Stomach (tissue), 9 donors: ENCODE measurements around the gene FBXO22. TPM values are rescaled to one million over a fixed set of nuclear protein-coding genes. Genes with fewer than 3 reads are reported as not detected.
A peak's percentile ranks its signal among the peaks of the same experiment; 100 is the strongest.

Experiments used
- DNase-seq, 2 donors: peaks; one replicate each; pipeline versions ENCODE4 v3.0.0 to v3.0.0-alpha.2; 2013 to 2019
- H3K27ac ChIP-seq, 5 donors: fragments of 200-600 bp in 4 of 5; sonication (generic) in 4 of 5; one replicate each; pipeline ENCODE4 v1.5.1; 2013 to 2019; ENCODE audit warnings: mild to moderate bottlenecking in 1 of 5, moderate library complexity in 1 of 5
- H3K27me3 ChIP-seq, 3 donors: fragments of 200-600 bp; sonication (generic); one replicate each; pipeline ENCODE4 v1.5.1; 2017 to 2019; ENCODE audit warnings: mixed run types in 1 of 3
- H3K36me3 ChIP-seq, 4 donors: fragments of 200-600 bp; sonication (generic); 1 replicate in 3 of 4; 2 replicates in 1 of 4; pipeline ENCODE4 v1.5.1; 2016 to 2019
- H3K4me1 ChIP-seq, 4 donors: fragments of 200-600 bp; sonication (generic); one replicate each; pipeline ENCODE4 v1.5.1; 2016 to 2019
- H3K4me3 ChIP-seq, 4 donors: fragments of 200-600 bp; sonication (generic) in 3 of 4; one replicate each; pipeline ENCODE4 v1.5.1; 2016 to 2019; ENCODE audit warnings: mild to moderate bottlenecking in 1 of 4
- H3K9me3 ChIP-seq, 4 donors: fragments of 200-600 bp; sonication (generic); one replicate each; pipeline ENCODE4 v1.5.1; 2016 to 2019
- CTCF ChIP-seq, 7 experiments: fragments of 450-650 bp in 4 of 7; fragments of 200-600 bp in 3 of 7; sonication (generic) in 3 of 7; IDR thresholded peaks; one replicate each; pipeline ENCODE4 v1.5.1; 2016 to 2019; ENCODE audit warnings: antibody characterized with exemption in 7 of 7, control low read depth in 2 of 7, mild to moderate bottlenecking in 1 of 7
- EP300 ChIP-seq: sonication (generic); formaldehyde crosslinking; IDR thresholded peaks from one replicate; pipeline ENCODE4 v1.6.1; 2017; ENCODE audit warnings: antibody characterized with exemption
- POLR2A ChIP-seq, 4 donors: fragments of 450-650 bp; IDR thresholded peaks; one replicate each; pipeline ENCODE4 v1.6.1; 2016; ENCODE audit warnings: antibody characterized with exemption in 4 of 4, control low read depth in 2 of 4, mild to moderate bottlenecking in 1 of 4, moderate library complexity in 1 of 4
- POLR2AphosphoS5 ChIP-seq, 3 donors: sonication (generic); formaldehyde crosslinking; IDR thresholded peaks; one replicate each; pipeline ENCODE4 v1.6.1; 2016; ENCODE audit warnings: antibody characterized with exemption in 3 of 3
- WGBS, 5 donors: extraction: QIAGEN DNeasy Blood & Tissue Kit in 3 of 5; methylation state at CpG; one replicate each; pipeline versions ENCODE4 v1.1.5 to v1.1.7; 2013 to 2018; 5-methylcytosine and 5-hydroxymethylcytosine counted together
- intact Hi-C: fragments of 100-400 bp; cut with DNase I; formaldehyde crosslinking; loops from one replicate; pipeline ENCODE4 v1.15.1; 2023; ENCODE audit warnings: low total_unique reads
- polyA plus RNA-seq, 3 donors: library from polyadenylated mRNA; stranded (reverse); fragments of 200-250 nt; gene quantifications; one replicate each; pipeline ENCODE4 v1.2.3, GENCODE V29; 2013
- total RNA-seq, 5 donors: library from RNA; depleted of rRNA; stranded (reverse); fragments of >200 nt; gene quantifications; one replicate each; pipeline versions ENCODE4 v1.1.0 to v1.2.3, GENCODE V29; 2014 to 2016
- donor health status: healthy with polysubstance abuse.
- donor health status: Bipolar disorder and iron deficiency.
- donor health status: healthy.

The FBXO22 gene
- total and polyA plus RNA-seq, 8 donors, result 8.2 to 100 (median 19.0) TPM

- Histone ChIP-seq H3K9me3 (no peaks in the 10 kb centered on the region), H3K27me3 (no peaks in the 10 kb centered on the region), H3K4me1 (peaks cover 10 to 33% (median 18%) of the 10 kb centered on the region in 4 donors), H3K36me3 (peaks cover 0 to 29% (median 17%) of the 10 kb centered on the region in 4 donors), H3K4me3 (no peak overlapping the region), H3K27ac (peak overlapping the region in 2 of 5 donors; percentile 55 to 68)
- DNase-seq, result no peak
- WGBS, 5 donors, result 69 to 86% (median 72%) methylated on average over 2 of the region's 2 CpGs
- TF ChIP-seq CTCF (IDR thresholded peaks at IDR 0.05), result no peak
- no peak for TF ChIP-seq POLR2AphosphoS5 (IDR thresholded peaks at IDR 0.05)
- TF ChIP-seq EP300, result no peak
- no peak for TF ChIP-seq POLR2A (IDR thresholded peaks at IDR 0.05)
- intact Hi-C loops, result no loop called here
These were observed 21.8 kb downstream of the FBXO22 start for GRCh38 chr15:75925440-75925839.

GRCh38 chr15:75926931-75927330 is 23.3 kb downstream of the FBXO22 start:
- TF ChIP-seq CTCF (IDR thresholded peaks at IDR 0.05), result no peak
- TF ChIP-seq POLR2A (IDR thresholded peaks at IDR 0.05), result no peak
- TF ChIP-seq POLR2AphosphoS5 (IDR thresholded peaks at IDR 0.05), result no peak
- no peak for TF ChIP-seq EP300
- DNase-seq, result no peak
- Histone ChIP-seq H3K27me3 (no peaks in the 10 kb centered on the region), H3K36me3 (peaks cover 0 to 38% (median 28%) of the 10 kb centered on the region in 4 donors), H3K9me3 (no peaks in the 10 kb centered on the region), H3K4me3 (no peak overlapping the region), H3K27ac (no peak overlapping the region), H3K4me1 (peaks cover 8 to 28% (median 17%) of the 10 kb centered on the region in 4 donors)
- WGBS, 5 donors, result 85 to 95% (median 92%) methylated on average over 3 of the region's 3 CpGs
- intact Hi-C loops, result no loop called here

- H3K9me3 ChIP-seq, result no peaks in the 10 kb centered on the region
- H3K36me3 ChIP-seq, result peaks cover 2 to 44% (median 34%) of the 10 kb centered on the region in 4 donors
- no peak overlapping the region for H3K27ac ChIP-seq
- H3K27me3 ChIP-seq, result no peaks in the 10 kb centered on the region
- peaks cover 2 to 21% (median 10%) of the 10 kb centered on the region in 4 donors for H3K4me1 ChIP-seq
- intact Hi-C loops, result no loop called here
- TF ChIP-seq CTCF (IDR thresholded peaks at IDR 0.05) (no peak), POLR2A (IDR thresholded peaks at IDR 0.05) (no peak), POLR2AphosphoS5 (IDR thresholded peaks at IDR 0.05) (no peak), EP300 (no peak)
- DNase-seq, result no peak
- WGBS, 5 donors, result 85 to 94% (median 90%) methylated on average over 4 of the region's 4 CpGs
- no peak overlapping the region for H3K4me3 ChIP-seq
These were observed 23.9 kb downstream of the FBXO22 start for GRCh38 chr15:75927601-75928000.

- H3K4me3 ChIP-seq, result no peak overlapping the region
- H3K9me3 ChIP-seq, result no peaks in the 10 kb centered on the region
- H3K27ac ChIP-seq, result no peak overlapping the region
- intact Hi-C loops, result no loop called here
- peaks cover 13 to 56% (median 45%) of the 10 kb centered on the region in 4 donors for H3K36me3 ChIP-seq
- DNase-seq, result peak; percentile 26 to 77
- TF ChIP-seq CTCF (IDR thresholded peaks at IDR 0.05), result peak in 2 of 7 experiments; percentile 10 to 11
- no peak for TF ChIP-seq EP300
- TF ChIP-seq POLR2A (IDR thresholded peaks at IDR 0.05), result no peak
- WGBS, 5 donors, result 67 to 80% (median 70%) methylated on average over 8 to 9 of the region's 9 CpGs
- no peaks in the 10 kb centered on the region for H3K27me3 ChIP-seq
- H3K4me1 ChIP-seq, result peaks cover 0 to 16% (median 6%) of the 10 kb centered on the region in 4 donors
These were observed 25.3 kb downstream of the FBXO22 start for GRCh38 chr15:75928680-75929608.
